NOMO-1 treated with dmso at 0.1 percent for 144 hours (cell line): Measurements from ENCODE around the gene CALML6.

Experiments used
- DNase-seq: peaks from one replicate; lab custom pipeline; 2025; ENCODE audit not compliant: unreplicated experiment; lab: John Stamatoyannopoulos, UW

CALML6 gene

GRCh38 chr1:1910651-1911331 is 4.3 kb upstream of the CALML6 start:
- DNase-seq, result no peak

DNA sequence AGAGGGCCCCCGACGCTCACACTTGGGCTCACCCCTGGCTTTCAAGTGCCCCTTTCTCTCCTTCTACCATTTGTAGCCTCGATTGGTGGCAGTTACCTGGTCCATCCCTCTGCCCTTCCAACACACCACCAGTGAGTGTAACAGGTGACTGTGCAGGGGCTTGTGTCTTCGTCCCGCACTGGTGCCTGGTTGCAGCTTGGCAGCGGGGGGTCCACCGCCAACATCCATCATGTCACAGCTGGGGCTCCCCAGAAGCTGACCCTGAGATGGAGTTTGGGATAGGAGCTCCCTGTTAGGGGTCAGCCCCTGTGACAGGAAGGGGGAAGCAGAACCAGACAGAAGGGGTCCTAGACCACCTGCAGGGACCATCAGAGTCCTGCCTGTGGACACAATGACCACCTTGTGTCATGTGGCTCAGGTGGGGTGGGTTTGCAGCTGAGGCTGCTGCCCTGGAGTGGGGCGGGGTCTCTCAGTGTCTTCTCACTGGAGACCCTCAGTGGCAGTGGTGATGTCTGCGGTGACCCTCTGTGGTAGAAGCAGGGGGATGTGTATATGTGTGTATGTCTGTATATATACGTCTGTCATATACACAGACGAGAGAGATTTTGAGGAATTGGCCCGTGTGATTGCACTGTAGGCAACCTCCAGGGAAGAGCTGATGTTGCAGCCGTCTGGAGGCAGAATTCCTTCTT is 3.6 kb upstream of the CALML6 start:
- DNase-seq, result no peak

GRCh38 chr1:1914101-1914970 is 724 bp upstream of the CALML6 start:
- DNase-seq, result no peak

DNA sequence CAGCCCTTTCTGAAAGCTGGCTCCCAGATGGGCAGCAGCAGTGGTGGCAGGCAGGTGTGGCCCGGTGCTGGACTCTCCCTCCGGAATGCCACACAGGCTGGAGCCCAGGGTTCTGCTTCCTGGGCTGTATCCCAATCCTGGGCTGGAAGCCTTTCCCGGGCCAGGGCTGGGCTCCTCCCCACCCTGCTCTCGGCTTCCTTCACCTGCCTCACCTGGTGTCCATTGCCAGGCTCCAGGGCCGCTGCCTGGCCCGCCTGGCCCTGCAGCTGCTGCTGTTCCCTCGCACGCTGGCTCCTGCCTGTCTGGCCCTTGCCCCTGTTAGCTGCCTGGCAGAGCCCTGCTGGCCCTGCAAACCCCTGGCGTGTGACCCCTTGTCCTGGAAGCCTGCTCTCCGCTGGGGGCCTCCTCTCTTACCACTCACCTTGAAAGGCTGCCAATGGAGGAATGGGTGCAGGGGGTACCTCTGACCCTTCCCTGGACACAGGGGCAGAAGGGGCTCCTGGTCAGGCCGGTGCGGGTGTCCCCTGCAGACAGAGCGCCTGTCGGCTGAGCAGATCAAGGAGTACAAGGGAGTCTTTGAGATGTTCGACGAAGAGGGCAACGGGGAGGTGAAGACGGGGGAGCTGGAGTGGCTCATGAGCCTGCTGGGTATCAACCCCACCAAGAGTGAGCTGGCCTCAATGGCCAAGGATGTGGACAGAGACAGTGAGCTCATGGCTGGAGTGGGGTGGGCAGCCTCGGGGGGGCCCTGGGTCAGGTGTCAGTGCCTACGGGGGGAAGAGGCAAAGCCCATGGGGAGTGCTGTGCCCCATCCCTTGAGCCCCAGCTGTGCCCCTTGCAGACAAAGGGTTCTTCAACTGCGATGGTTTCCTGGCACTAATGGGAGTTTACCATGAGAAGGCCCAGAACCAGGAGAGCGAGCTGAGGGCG is 1.1 kb downstream of the CALML6 start:
- no peak for DNase-seq

DNA sequence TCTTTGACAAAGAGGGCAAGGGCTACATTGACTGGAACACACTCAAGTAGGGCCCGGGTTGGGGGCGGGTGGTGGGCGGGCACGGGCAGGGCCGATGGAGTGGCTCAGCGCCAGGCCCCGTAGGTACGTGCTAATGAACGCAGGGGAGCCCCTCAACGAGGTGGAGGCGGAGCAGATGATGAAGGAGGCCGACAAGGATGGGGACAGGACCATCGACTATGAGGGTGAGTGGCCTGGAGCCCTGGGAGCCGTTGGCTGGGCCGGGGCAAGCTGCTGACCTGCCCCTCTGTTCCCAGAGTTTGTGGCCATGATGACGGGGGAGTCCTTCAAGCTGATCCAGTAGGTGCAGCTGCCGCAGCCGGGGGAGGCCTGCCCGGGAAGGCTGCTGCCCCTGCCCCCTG is 1.8 kb downstream of the CALML6 start:
- DNase-seq, result no peak

DNA sequence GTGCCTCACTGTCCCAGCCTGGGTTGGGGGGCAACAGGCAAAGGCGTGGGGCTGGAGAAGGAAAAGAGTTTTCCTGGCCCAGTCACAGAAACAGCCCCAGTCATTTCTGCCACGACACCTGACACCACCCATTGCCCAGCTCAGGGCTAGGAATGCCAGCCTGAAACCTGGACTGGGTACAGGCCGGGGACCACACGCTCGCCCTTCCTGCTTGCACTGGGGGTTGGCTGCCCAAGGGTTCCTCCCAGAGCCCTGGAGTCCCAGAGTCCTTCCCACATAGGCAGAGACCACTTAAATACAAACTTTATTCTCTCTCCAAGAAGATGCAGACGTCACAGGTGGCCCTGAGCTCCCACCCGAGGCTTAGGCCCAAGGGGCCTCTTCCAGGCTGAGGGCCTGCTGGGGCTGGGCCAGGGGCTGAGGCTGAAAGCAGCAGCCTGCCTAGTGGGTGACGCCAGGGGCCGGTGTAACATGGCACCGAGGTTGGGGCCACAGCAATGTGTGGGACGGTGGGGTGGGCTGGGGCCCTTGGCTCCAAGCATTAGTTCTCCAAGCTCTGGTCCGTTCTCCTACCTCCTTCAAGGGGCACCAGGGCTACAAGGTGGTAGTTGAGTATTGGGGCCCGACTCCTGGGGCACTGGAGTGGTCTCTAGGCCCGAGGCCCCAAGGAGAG is 2.4 kb downstream of the CALML6 start:
- DNase-seq, result no peak

- no peak for DNase-seq
Observed at GRCh38 chr1:1917995-1918900, 3.2 kb downstream of the CALML6 start.

DNA sequence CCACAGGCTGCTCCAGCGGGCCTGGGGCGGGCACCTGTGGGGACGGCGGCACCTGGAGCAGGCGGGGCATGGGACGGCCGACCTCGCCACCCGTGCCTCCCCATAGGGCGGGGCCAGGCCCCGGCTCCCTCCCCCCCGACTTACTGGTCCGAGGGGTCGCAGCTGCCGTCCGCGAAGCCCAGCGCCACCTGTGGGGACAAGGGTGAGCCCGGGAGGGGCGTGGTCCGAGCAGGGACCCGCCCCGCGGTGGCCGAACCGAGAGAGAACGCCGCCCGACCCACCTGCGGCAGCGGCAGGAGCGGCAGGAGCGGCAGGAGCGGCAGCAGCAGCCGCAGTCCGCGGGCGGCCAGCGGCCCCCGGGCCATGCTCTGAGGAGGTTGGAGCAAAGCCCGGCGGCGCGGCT is 3.8 kb downstream of the CALML6 start, which contains the start of gene TMEM52:
TSS of gene TMEM52 (minus strand) at position 379 of the 403 bp plus-strand sequence. CDS start at position 365, 14 bp downstream.
- DNase-seq, result no peak

GRCh38 chr1:1919304-1920056 is 4.4 kb downstream of the CALML6 start:
- DNase-seq, result peak; percentile 90

GRCh38 chr1:1920057-1920607 is 5.1 kb downstream of the CALML6 start:
- no peak for DNase-seq

- DNase-seq, result no peak
Observed at GRCh38 chr1:1920608-1921458, 5.8 kb downstream of the CALML6 start.

DNA sequence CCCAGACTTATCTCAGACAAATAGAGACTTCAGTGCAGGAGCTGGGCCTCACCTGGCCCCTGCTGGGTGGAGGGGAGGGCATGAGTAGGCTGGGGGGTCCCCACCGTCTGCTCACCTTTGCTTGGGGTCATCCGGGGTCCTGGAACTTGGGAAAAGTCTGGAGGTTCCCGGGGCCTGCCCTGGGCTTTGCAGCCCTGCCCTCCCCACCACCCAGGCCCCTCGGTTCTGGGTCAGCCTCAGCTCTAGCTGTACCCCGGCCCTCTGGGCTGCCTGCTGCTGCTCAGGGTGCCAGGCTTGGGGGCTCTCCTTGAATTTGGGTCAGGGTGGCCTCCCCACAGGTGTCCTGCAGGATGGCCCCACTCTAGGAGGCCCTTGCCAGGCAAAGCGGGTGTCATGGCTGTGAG is 6.4 kb downstream of the CALML6 start:
- DNase-seq, result no peak

- DNase-seq, result no peak
Observed at GRCh38 chr1:1921901-1922701, 7.0 kb downstream of the CALML6 start.

DNA sequence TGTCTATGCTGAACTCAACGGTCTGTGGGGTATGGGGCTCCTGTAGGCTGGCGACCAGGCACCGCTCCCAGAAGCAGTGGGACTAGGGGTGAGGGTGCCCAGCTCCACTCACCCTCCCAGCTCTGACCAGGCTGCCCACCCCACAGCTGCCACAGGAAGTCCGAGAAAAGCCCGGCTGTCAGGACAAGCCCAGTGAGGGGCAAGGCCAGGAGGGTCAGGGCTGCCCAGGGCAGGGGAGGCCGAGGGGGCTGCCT is 7.6 kb downstream of the CALML6 start:
- no peak for DNase-seq

DNA sequence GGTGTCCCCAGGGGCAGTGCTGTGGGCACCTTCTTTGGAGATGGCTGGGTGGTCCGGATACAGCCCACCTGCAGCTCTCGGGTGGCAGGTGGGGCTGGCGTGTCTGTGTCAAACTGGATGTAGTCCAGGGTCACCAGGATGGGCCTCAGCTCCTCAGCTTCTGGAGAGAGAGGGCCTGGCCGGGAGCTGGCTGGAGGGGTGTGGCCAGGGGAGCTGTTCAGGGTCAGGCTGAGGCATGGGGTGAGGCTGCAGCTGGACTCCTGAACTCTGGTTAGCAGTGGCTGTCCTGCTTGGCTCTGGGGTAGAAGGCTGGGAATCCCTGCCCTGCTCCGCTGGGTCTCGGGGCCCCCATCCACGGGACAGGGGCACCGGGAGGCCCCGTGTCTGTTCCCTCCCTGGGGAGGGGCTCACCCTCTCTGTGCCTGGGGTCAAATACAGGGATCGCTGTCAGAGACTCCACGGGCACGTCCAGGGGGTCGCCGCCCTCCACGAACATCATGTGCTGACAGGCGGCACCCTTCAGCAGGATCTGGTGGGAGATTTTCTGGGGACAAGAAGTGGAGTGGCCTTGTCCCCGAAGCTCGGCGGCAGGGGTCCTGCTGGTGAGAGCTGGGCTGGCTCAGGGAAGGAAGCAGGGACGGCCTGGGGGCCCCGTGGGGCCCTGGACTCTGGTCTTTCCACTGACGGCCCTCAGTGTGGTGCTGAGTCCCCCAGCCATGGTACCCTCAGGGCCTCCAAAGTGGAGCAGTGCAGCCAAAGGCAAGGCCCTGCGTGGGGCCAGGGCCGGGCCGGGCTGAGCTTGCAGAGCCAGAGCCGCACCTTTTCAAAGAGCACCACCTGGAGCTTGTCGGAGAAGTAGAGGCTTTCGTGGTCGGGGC is 8.1 kb downstream of the CALML6 start:
- DNase-seq, result no peak

DNA sequence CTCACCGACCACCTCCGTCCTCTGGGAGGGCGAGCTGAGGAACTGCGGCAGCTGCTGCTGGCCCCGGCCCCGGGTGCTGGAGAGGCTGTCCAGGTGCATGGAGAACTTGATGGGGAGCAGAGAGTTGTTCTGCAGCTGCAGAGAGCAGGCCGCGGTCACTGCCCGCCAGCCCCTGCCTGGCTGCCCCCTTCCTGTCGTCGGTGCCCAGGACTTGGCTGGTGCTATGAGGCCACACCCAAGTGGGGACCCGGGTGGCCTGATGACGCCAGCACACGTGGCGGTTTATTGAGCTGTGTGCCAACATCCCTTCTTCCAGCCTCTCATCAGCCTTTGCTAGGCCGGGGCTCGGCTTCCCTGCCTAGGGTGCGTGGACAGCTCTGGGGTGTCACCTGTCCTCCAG is 9.3 kb downstream of the CALML6 start:
- no peak for DNase-seq
